GM15510 (cell line): ENCODE measurements around the gene KATNIP.

Experiments
- POLR2A ChIP-seq: IDR thresholded peaks from 3 replicates; pipeline ENCODE4 v1.6.1; 2011; ENCODE audit warnings: borderline replicate concordance; ENCODE audit not compliant: insufficient read length; ENCODE audit errors: extremely low read depth

Gene KATNIP

DNA sequence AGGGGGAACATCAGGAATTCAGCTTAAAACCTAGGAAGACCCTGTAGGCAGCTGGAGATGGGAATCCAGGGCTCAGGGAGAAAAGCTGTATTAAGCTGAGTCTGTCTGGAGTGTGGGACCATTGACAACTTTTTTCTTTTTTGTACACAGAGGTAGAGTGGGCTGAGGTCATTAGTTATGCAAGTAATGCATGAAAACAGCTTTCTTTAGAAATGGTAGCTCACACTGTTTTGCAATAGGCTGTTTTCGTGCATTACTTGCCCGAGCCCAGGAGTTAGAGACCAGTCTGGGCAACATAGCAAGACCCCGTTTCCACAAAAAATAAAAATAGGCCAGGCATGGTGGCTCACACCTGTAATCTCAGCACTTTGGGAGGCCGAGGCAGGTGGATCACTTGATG is 46.5 kb downstream of the KATNIP start:
- no peak for TF ChIP-seq POLR2A

DNA sequence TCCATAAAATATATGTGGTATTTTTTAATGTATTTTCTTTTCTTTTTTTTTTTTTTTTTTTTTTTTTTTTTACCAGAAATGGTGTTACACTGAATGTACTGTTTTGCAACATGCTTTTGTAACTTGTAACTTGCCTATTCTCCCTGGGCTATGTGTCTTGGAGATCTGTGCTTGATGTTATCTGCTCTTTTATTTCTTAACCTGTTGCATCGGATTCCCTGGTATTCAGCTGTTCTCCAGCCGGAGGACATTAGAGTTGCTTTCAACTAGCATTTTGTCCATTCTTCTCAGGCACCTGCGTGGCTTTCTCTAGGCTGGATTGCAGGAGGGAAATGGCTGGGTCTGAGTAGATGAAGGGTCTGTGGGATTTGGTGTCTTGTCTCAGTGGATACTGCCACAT is 47.4 kb downstream of the KATNIP start:
- no peak for TF ChIP-seq POLR2A

DNA sequence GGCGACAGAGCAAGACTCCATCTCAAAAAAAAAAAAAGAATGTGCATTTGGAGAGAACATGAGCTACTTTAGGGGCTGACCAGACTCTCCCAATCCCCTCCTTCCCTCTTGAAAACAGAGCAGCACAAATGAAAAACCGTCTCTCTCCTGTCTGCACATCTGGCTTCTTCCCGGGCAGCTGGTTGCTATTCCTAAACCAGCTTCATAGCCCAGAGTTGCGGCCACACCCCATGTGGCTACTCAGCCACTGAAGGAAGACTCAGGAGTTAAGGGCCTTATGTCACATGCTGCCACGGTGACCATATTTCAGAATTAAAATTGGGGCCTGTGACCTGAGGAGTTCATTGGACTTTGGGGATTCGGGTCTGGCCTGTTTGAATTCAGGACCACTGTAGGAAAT is 48.3 kb downstream of the KATNIP start:
- no peak for TF ChIP-seq POLR2A

DNA sequence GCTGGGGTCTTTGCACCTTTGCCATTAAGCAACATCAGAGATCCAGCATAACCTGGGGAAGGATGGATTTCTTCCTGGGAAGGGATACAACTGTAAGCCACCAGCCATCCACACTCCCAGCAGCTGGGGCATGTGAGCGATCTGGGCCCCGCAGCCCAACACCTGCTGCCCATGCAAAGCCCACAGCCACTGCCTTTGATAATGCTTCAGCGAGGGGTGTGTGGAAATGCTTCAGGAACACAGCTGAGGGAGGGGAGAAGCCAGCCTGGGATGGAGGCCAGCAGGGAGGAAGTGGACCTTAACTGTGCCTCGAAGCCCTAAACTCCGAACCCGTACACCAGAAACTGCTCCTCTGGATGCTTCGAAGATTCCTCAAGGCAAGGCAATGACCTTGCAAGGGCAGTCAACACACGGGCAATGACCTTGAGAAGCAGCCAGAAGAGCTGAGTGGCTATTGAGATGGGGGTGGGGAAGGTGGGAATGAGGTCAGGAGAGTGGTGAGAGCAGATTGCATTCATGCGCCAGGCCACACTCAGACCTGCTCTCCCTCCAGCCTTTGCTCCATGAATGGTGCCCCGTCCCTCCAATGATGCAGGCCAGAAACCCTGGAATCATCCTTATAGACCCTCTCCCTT is 49.1 kb downstream of the KATNIP start:
- no peak for TF ChIP-seq POLR2A

DNA sequence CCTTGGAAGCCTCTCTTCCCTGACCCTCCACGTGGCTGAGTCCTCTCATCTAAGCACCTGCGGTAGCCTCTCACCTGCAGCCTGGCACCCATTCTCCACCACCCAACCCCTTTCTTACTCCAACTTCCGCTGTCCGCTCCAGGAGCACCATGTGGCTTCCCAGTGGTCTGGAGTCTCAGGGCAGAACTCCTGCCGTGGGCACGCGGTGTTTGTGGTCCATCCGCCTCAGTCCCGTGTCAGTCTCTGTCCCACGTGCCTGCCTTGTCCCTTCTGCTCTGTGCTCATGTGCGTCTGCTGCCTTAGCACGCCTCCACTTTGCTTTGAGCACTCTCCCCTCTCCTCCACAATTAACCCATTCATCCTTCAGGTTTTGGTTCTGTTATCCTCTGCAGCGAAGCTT is 49.7 kb downstream of the KATNIP start:
- no peak for TF ChIP-seq POLR2A
